Nucleus accumbens (tissue), 56 donors: ENCODE measurements around the gene SLC48A1.
A peak's percentile ranks its signal among the peaks of the same experiment; 100 is the strongest.

Experiments
- DNase-seq, 56 donors: peaks; one replicate each; lab custom pipeline; 2025; lab: John Stamatoyannopoulos, UW

Gene SLC48A1

DNA sequence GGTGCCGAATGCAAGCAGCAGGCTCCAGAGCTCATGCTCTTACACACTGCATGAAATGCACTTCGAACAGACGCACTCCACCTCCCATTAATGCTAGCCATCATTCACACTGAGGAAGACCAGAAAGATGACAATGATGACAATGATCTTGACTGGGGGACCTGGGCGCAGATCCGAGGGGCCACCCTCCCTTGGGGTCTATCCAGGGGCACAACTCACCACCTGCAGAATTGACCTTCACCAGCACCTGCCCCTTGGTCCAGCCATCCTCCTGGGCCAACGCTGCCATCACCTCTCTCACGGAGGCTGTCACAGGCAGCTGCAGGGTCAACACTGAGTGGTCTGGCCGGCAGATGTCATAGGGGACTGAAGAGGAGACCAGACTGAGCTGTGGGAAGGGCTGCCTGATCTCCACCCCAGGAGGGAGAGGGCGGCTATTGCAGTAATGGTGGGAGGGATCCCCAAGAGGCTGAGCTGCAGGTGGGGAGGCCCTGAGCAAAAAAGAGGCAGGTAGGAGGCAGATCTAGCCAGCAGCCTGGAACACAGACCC is 29.7 kb upstream of the SLC48A1 start:
- no peak for DNase-seq

DNA sequence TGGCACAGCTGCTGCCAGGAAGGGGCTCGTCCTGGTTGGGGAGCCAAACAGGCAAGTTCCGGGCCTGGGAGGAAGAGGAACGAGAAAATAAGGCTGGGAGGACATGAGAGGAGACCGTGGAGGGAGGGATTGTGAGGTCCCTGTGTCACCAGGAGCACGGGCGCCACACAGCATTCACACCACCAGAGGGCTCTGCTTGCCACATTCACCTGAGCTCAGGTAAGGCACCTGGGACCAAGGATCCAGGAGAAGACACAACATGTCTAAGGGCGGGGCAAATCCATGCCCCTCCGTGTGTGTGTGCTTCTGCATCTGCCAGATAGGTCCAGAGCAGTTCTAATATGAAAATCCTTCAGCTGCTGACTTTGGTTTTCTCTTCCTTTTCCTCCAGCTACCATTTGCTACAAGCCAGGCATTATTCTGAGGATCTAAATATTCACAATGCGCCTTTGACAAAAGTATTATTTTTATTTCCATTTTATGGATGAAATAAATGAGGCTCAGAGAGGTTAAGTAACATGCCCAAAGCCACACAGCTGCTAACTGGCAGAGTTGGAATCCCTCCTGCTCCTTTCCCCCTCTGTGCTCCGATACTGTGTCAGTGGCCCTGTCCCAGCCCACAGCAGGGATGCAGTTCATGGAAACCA is 28.9 kb upstream of the SLC48A1 start:
- DNase-seq = peak in 3 of 56 donors; percentile 8 to 36 (median 11)

DNA sequence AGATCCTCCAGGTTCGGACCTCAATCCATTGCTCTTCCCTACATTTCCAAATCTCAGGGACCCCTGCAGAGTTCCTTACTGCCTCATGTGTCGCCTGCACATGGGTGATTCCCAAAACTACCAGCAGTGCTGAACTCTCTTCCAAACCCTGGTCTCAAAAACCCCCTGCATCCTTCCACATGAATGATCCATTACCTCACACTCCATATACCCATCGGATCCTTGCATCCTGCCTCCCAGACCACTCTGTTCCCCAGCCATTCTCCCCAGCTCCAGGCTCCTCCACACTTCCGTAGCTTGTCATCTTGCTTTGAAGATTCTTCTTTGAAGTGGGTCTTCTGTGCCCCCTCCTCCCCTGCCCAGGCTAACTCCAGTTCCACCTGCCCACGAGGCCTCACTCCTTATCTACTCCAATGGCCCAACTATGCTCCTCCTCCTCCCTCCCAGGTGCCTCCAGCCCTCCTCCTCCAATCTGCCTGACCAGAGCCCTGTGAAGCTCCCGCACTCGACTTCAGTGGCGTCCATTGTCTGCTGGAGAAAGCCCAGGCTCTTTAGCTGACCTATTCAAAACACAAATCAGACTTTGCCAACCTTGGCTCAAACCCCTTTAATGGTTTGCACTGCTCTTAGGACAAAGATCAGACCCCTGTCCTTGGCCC is 28.1 kb upstream of the SLC48A1 start:
- DNase-seq = no peak

DNA sequence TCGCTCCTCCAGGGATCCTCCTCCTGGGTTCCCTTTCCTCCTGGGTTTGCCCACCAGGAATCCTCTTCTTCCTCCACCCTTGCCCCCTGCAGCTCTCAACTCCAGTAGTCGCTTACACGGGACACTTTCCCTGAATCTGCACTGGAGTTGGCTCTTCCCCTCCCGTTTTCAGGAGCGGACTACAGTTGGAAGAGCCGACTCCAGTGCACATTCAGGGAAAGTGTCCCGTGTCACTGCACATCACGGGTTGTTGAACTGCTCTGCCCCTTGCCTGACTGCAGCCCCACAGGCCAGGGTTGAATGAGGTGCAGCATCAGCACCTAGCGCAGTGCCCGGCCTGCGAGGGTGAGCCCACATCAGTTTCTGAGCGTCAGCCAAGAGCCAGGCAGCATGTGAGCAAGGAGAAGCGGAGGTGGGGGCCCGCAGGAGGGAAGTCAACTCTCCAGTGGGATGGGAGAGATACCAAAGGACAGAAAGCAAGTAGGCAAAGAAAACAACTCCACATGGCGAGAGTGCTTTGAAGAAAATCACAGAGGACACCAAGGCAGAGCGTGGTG is 27.5 kb upstream of the SLC48A1 start:
- DNase-seq = peak in 4 of 56 donors; percentile 11 to 34 (median 22)

DNA sequence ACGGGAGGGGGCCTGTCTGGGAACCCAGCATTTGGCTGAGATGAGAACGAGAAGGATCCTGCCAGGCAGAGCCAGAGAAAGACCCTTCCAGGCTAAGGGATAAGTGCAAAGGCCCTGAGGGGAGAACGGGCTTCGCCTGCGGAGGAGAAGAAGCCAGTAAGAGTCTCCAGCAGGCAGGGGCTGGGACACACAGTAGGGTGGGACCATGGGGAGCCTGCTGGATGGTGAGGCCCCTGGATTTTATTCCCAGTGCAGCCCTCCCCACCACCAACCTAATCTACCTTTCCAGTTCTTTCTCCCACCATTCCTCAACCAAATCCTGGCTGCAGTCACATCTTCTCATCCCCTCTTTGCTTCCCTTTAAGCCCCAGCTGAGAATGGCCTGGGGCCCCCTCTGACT is 27.0 kb upstream of the SLC48A1 start:
- DNase-seq = no peak

DNA sequence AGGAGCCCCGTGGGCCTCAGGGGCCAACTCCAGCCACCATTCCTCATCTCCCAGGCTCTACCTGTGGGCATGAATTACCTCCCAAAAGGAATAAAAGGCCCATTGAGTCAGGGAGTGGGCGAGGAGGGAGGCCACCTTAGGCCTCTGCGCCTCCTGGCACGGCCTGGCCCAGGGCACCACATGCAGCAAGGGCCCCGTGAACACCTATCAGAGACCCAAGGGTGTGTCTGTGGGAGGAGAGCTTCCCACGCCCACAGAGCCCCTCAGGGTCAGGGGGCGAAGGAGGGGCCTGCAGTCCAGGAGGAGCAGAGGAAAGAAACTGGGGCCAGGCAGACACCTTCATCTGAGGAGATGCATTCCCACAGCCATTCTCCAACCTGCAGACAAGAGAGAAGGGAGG is 26.5 kb upstream of the SLC48A1 start:
- DNase-seq = no peak

DNA sequence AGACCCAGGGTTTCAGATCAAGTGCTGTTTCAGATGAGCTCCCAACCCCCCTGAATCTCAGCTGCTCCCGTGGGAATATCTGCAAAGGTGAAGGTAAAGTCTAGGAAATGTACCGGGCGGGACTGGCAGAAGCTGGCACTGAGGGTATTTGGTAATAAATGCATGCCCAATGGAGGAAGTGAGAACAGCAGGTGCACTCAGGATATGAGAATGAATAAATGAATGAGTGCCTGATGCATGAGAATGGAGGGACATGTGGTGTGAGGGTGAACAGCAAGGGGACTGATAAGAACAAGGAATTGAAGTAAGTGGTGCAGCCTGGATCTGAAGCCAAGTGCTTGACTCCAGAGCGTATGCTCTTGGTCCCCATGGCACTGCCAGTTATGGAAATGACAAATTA is 25.9 kb upstream of the SLC48A1 start:
- no peak for DNase-seq

DNA sequence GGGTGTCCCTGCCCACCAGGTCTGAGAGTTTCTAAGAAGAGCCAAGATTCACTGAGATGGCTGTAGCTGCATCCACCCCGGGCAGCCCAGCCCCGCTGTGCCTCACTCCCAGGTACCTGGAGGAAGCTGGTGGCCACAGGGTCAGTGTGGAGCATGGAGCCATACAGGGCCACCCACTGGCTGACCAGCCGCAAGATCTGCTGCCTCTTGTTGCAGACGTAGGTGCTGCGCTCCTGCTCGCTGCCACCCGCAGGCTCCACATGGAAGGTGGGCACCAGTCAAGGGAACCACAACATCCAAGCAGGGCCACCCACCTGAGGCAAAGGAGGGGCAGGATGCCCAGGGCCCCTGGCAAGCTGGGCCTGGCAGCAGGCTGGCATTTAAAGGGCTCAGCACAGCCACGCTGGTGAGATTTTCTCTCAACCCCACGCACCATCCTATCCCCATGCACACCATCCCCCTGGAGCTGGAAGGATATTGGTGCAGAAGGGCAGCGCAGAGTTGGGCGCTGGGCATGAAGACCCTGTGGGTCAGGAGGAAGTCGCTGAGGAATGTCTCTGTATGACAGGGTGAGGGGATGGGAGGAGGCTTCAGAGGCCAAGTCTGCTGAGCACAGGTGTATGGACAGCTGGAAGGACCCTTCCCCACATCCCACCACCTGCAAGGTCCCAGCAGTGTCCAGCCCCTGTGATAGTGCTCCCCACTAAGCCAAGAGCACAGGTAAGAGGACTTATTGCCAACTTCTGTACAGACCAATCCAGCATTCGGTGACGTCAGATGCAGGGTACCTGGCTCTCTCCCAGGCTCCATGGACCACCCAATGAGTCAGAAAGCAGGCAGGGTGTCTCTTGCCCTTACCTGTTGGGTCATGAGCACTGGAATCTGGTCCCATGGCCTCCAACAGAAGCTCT is 25.2 kb upstream of the SLC48A1 start:
- DNase-seq = no peak

DNA sequence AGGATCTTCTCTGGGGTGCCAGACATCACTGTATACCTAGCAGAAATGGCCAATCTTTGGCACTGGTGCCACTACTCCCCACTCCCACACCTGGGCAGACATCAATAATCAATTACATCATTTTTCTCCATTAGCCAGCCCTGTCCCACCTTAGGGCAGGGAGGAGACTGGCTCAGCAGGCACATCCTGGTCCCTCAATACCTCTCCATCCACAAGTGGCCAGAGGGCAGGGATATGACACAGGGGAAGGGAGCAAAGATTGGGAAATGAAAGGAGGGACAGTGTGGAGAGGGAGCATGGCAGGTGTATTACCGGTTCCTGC is 24.6 kb upstream of the SLC48A1 start:
- DNase-seq = no peak

DNA sequence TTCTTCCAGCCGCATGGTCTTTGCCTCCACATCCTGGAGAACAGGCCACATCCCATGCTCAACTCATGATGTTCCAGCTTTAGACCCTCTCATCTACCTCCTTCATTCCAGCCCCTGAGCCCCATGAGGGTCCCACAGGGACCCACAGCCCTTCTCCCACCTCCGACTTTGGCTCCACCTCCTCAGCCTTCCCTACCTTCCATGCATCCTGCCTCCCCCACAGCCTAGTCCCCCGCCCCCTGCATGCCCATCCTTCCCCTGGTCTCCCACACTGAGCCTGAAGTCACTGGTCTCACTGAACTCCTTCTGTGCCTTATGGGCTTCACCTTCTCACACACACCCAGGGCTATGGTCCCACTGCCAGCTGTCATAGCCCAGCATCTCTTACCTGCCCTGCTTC is 24.1 kb upstream of the SLC48A1 start:
- no peak for DNase-seq

DNA sequence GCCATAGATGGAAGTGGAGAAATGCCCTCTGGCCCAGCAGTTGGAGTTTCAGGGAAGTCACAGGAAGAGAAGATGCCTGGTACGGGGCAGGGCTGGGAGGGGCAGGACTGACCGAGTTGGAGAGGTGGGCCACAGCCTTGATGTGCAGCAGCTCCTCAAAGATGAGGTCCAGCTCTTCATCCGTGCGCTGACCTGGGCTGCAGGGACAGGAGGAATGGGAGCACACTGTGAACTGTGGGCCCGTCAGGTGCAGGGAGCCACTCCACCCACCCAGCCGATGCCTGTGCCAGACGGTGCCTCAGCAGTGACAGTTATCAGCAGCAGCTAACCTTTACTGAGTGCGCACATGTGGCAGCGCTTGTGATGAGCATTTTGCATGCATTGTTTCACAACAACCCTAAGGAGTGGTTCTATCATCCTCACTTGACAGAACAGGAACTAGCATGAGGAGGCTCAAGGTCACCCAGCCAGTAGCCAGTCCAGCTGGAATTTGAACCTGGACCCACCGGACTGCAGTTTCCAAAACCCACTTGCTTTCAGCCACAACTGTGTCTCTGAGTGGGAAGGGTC is 22.7 kb upstream of the SLC48A1 start:
- no peak for DNase-seq

DNA sequence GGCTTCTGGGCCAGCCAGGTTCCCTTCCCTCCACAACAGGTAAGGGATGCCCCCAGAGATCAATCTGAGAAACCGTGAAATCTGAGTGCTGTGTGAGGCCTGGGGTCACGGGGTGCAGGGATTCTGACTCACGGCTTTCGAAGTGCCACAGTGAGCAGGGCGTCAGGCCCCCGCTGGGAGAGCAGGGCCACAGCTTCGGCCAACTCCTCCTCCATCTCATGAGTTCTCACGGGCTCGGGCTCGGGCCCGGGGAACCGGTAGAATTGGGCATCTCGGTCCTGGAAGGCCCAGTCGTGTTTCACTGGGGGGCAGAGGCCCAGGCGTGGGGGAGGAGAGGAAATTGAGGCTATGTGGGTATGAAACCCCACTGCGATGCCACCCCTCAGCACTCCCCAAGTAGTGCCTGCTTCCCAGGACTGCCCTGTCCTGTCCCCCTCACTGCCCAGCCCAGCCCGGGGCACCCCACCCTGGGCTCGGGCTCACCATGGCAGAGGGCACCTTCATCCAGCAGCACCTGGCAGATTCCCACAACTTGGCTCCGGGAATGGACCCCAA is 22.0 kb upstream of the SLC48A1 start:
- no peak for DNase-seq

DNA sequence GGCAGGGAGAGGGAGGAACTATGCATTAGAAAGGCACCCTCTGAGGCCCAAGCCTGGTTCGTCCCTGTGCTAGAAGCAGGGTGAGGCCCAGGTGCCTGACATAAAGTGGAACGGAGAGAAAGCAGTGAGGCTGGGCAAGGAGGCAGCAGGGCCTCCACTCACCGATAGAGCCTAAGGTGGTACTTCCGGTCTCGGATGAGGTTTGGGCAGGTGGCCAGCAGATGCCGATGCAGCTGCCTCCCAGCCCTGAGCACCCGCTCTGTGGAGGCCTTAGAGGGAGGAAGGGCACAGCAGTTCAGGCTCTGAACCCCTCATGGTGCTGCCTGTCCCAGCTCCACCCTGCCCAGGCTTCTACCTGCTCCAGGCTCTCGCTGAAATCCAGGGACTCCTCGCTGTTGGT is 21.5 kb upstream of the SLC48A1 start:
- DNase-seq = no peak

DNA sequence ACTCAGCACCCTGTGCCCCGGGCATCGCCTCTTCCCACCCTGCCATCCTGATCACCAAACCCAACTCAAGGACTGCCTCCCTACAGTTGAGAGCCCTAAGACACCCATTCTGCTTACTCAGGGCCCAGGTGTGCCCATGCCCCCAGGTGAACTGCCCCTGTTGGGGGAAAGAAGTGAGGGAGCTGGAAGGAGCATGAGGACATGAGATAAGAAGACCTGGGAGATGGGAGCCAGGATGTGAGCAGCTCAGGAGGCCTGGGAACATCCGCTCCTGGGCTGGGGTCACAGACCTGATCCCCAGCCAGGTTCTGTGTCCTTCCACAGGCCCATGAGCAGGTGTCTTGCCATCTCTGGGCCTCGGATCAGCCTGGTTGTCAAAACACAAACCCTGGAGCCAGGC is 20.9 kb upstream of the SLC48A1 start:
- no peak for DNase-seq

DNA sequence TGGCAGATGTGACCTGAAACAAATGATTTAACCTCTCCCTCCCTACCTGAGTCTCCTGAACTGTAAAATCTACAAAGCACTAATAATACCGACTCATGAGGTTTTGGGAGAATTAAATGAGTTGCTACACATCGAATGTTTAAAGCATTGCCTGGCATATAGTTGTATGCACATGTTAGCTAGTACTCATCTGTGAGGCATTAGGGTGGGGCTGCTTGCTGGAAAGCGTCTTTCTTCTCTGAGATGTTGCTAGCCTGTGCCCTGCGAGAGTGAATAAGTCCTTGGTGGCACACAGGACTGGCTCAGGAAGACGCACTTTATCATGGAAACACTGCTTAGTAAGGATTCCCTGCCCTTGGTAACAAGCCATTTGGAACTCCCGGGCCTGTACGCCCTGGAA is 20.5 kb upstream of the SLC48A1 start:
- no peak for DNase-seq

DNA sequence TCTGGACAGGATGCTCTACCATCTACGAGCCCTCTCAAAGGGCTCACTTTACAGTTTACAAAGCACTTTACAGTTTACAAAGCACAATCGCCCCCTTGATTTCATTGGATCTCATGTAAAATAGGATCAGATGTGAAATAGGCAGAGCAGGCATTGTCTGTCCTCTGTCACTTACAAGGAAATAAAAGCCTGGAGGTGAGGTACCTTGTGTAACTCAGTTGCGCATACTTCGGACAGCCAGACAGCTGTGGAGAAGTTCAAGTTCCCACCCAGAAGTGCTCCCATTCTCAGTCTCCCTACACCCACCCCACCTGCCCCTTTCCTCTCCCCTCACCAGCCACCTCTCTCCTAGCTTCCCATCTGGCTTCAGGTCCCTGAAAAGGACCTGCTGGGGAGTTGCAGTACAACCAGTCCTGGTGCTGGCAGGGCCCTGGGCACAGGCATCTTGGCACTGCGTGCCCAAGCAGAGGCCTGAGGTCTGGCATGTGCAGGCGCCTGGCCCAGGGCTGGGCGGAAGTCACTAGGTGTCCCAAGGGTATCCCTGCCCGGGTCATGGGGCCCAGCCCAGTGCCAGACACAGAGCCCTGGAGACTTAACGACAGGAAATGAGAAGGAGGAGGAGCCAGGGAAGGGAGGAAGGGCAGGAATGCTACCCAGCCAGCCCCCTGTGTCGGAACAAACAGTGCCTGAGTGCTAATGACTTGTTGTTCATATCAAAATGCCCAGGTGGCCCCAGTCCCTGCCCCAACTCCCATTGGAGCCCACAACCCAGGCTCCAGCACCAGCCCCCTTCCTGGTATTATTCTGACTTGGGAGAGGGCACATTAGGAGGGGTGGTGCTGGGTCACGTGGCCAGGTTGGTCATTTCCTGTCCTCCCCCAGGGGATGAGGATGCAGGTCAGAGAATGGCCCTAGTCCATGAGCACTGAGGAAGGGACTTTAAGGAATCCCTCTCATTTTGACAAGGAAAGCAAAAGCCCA is 19.7 kb upstream of the SLC48A1 start:
- peak in 17 of 56 donors; percentile 14 to 52 (median 28) for DNase-seq

DNA sequence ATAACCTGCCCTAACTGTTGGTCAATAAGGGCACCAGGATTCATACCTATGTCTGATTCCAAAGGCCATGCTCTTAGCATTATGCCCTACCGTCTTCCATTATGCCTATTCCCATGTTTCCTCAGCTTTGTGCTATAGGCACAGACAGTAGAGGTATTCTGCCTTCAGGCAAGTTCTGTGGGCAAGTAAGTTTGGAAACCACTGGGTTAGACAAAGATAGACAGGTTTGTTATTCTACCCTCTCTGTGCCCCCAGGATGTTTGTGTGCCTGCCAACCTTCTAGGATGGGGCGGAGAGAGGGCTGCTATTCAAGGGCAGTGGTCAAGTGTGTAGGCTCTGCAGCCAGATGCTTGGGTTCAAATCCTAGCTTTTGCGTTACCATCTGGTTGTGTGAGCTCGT is 18.9 kb upstream of the SLC48A1 start:
- no peak for DNase-seq

DNA sequence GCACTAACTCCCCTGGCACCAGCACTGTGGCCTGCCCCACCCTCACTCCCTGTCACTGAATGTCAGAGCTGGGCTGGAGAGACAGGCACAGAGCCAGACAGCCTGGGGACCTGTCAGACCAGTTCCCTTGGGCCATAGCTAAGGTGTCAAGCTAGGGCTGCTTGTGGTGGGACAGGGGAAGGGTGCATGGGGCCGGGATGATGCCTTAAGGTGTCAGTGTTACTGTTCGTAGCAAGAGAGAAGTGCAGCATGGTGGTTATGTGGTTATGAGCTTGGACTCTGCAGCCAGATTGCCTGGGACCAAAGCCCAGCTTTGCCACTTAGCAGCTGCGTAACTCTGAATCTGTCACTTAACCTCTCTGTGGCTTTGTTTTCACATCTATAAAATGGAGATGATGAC is 18.2 kb upstream of the SLC48A1 start:
- DNase-seq = peak in 8 of 56 donors; percentile 11 to 34 (median 23)
